Measurements from ENCODE around the gene CTRL. TPM values are rescaled to one million over a fixed set of nuclear protein-coding genes. Genes with fewer than 3 reads are reported as not detected.

The CTRL gene
- 0.96 TPM for total RNA-seq
- long read RNA-seq, partial matches to known transcripts: 0 of 1 reads
- long read RNA-seq, other reads (novel, unspliced or antisense): 1 of 1 reads

- H3K36me3 ChIP-seq: peaks cover 42% of the 10 kb centered on the region
- H3K27me3 ChIP-seq: no peaks in the 10 kb centered on the region
- H3K27ac ChIP-seq: no peak within 1 kb of the TSS
- DNase-seq (no peak), ATAC-seq (no peak)
- H3K9me3 ChIP-seq: no peaks in the 10 kb centered on the region
- peaks cover 7% of the 10 kb centered on the region for H3K4me1 ChIP-seq
- intact Hi-C loops (cut with DNase I): no loop called here
- no peak for TF ChIP-seq CTCF (IDR thresholded peaks at IDR 0.05)
- no peak within 1 kb of the TSS for H3K4me3 ChIP-seq
These were observed at the start of gene CTRL for GRCh38 chr16:67931712-67932461. Gene CTRL, minus strand, starts transcription at chr16:67931862. Its CDS starts 10 bp downstream, at chr16:67931852.

- H3K27ac ChIP-seq: no peak within 1 kb of the TSS
- no peak within 1 kb of the TSS for H3K4me3 ChIP-seq
- intact Hi-C loops (cut with DNase I): no loop called here
- no peak for DNase-seq
- H3K36me3 ChIP-seq: no peaks in the 10 kb centered on the region
- peak; percentile 21 for TF ChIP-seq CTCF (IDR thresholded peaks at IDR 0.05)
- no peaks in the 10 kb centered on the region for H3K27me3 ChIP-seq
- H3K9me3 ChIP-seq: no peaks in the 10 kb centered on the region
- no peak for ATAC-seq
- peaks cover 13% of the 10 kb centered on the region for H3K4me1 ChIP-seq
These were observed 48.5 kb upstream of the CTRL start, which contains the start of gene DPEP3 for GRCh38 chr16:67979955-67980678. Gene DPEP3, minus strand, starts transcription at chr16:67980499. Its CDS starts 119 bp downstream, at chr16:67980380.

- no peak overlapping the region for H3K27ac ChIP-seq
- ATAC-seq (no peak), DNase-seq (no peak)
- intact Hi-C loops (cut with DNase I): no loop called here
- no peaks in the 10 kb centered on the region for H3K27me3 ChIP-seq
- H3K4me1 ChIP-seq: no peaks in the 10 kb centered on the region
- no peak for TF ChIP-seq CTCF (IDR thresholded peaks at IDR 0.05)
- H3K9me3 ChIP-seq: no peaks in the 10 kb centered on the region
- H3K4me3 ChIP-seq: no peak overlapping the region
- no peaks in the 10 kb centered on the region for H3K36me3 ChIP-seq
These were observed 46.0 kb upstream of the CTRL start for GRCh38 chr16:67977469-67978227.

- intact Hi-C loops (cut with DNase I): no loop called here
- DNase-seq (no peak), ATAC-seq (no peak)
- no peak overlapping the region for H3K4me3 ChIP-seq
- H3K27ac ChIP-seq: no peak overlapping the region
- no peaks in the 10 kb centered on the region for H3K36me3 ChIP-seq
- TF ChIP-seq CTCF (IDR thresholded peaks at IDR 0.05): no peak
- H3K27me3 ChIP-seq: no peaks in the 10 kb centered on the region
- no peaks in the 10 kb centered on the region for H3K9me3 ChIP-seq
- no peaks in the 10 kb centered on the region for H3K4me1 ChIP-seq
These were observed 45.3 kb upstream of the CTRL start for GRCh38 chr16:67977005-67977404.

- no peak for ATAC-seq
- no peak for TF ChIP-seq CTCF (IDR thresholded peaks at IDR 0.05)
These were observed 44.5 kb upstream of the CTRL start for GRCh38 chr16:67976205-67976604.

More at GRCh38 chr16:67976205-67976604, 44.5 kb upstream of the CTRL start:
- Histone ChIP-seq H3K4me1 (no peaks in the 10 kb centered on the region), H3K27ac (no peak overlapping the region), H3K9me3 (no peaks in the 10 kb centered on the region), H3K27me3 (no peaks in the 10 kb centered on the region), H3K36me3 (no peaks in the 10 kb centered on the region), H3K4me3 (no peak overlapping the region)
- intact Hi-C loops (cut with DNase I): no loop called here
- no peak for DNase-seq
